WTC11 (cell line): ENCODE data around the gene NDUFV1. TPM values are rescaled to one million over a fixed set of nuclear protein-coding genes. Genes with fewer than 3 reads are reported as not detected.

Experiments
- ATAC-seq: fragments of 200-7000 bp; cut with Tn5 transposase; 2 replicates; pipeline ENCODE4 v1.10.0; 2021; ENCODE audit warnings: mild to moderate bottlenecking, moderate library complexity
- CTCF ChIA-PET: fragments of 300-600 bp; sonication (Branson Sonifier 250); formaldehyde crosslinking; loops from one replicate; lab custom pipeline; 2021; ENCODE audit warnings: antibody characterized with exemption; lab: Charles Lee
- POLR2A ChIA-PET: fragments of 350-600 bp; sonication (Branson Sonifier 250); formaldehyde crosslinking; loops from one replicate; lab custom pipeline; 2021; ENCODE audit warnings: antibody characterized with exemption; lab: Charles Lee
- DNase-seq: peaks from one replicate; pipeline ENCODE4 v3.0.0; 2021; ENCODE audit warnings: low spot score
- H3K27ac Mint-ChIP-seq: 2 replicates; pipeline ENCODE4 v1.8.0; 2021; ENCODE audit warnings: mixed read lengths
- H3K27me3 Mint-ChIP-seq: 2 replicates; pipeline ENCODE4 v1.8.0; 2021; ENCODE audit warnings: low read depth, mild to moderate bottlenecking, moderate library complexity, mixed read lengths
- H3K36me3 Mint-ChIP-seq: 2 replicates; pipeline ENCODE4 v1.8.0; 2021; ENCODE audit warnings: mixed read lengths
- H3K4me1 Mint-ChIP-seq: 2 replicates; pipeline ENCODE4 v1.8.0; 2022; ENCODE audit warnings: mixed read lengths
- H3K4me3 Mint-ChIP-seq: 2 replicates; pipeline ENCODE4 v1.8.0; 2021; ENCODE audit warnings: mild to moderate bottlenecking, moderate library complexity, mixed read lengths
- H3K9me3 Mint-ChIP-seq: 2 replicates; pipeline ENCODE4 v1.8.0; 2021; ENCODE audit warnings: mixed read lengths
- CREB1 ChIP-seq: sonication (generic); formaldehyde crosslinking; IDR thresholded peaks from 2 replicates; pipeline ENCODE4 v1.8.0; 2023; ENCODE audit warnings: mild to moderate bottlenecking, missing genetic modification reagents
- FOXK1 ChIP-seq: sonication (generic); formaldehyde crosslinking; IDR thresholded peaks from 2 replicates; pipeline ENCODE4 v1.8.0; 2022; ENCODE audit warnings: mild to moderate bottlenecking, moderate library complexity, missing genetic modification reagents
- GTF2I ChIP-seq: fragments of 250-450 bp; sonication (Bioruptor Pico); conservative IDR thresholded peaks from 2 replicates; pipeline ENCODE4 v1.4.0; 2021; ENCODE audit warnings: mild to moderate bottlenecking
- JUN ChIP-seq: sonication (generic); formaldehyde crosslinking; IDR thresholded peaks from 2 replicates; pipeline ENCODE4 v1.8.0; 2023; ENCODE audit warnings: mild to moderate bottlenecking, missing genetic modification reagents
- MYBL2 ChIP-seq: sonication (generic); formaldehyde crosslinking; IDR thresholded peaks from 2 replicates; pipeline ENCODE4 v1.8.1; 2023; ENCODE audit warnings: mild to moderate bottlenecking, moderate library complexity, missing genetic modification reagents
- PRRX2 ChIP-seq: fragments of 250-450 bp; sonication (Bioruptor Pico); IDR thresholded peaks from 2 replicates; pipeline ENCODE4 v1.8.0; 2021; ENCODE audit warnings: mild to moderate bottlenecking
- ZBTB21 ChIP-seq: sonication (generic); formaldehyde crosslinking; IDR thresholded peaks from 2 replicates; pipeline ENCODE4 v1.8.1; 2023; ENCODE audit warnings: mild to moderate bottlenecking, missing genetic modification reagents, borderline replicate concordance
- ZNF423 ChIP-seq: fragments of 250-450 bp; sonication (Bioruptor Pico); IDR thresholded peaks from 2 replicates; pipeline ENCODE4 v2.1.2; 2022; ENCODE audit warnings: mild to moderate bottlenecking, moderate library complexity
- total RNA-seq: library from RNA; stranded (reverse); gene quantifications from 3 replicates; pipeline ENCODE4 v1.2.3, GENCODE V29; 2021
- TF ChIP-seq, protein P1 (sequence below): sonication (generic); formaldehyde crosslinking; IDR thresholded peaks from 2 replicates; pipeline ENCODE4 v1.8.1; 2022; ENCODE audit warnings: low read depth, mild to moderate bottlenecking, moderate library complexity, missing genetic modification reagents, borderline replicate concordance
- TF ChIP-seq, protein P2 (sequence below): sonication (generic); formaldehyde crosslinking; IDR thresholded peaks from 2 replicates; pipeline ENCODE4 v1.8.1; 2023; ENCODE audit warnings: mild to moderate bottlenecking, missing genetic modification reagents
- TF ChIP-seq, protein P3 (sequence below): fragments of 250-450 bp; sonication (Bioruptor Pico); IDR thresholded peaks from 2 replicates; pipeline ENCODE4 v1.9.0; 2021; ENCODE audit warnings: mild to moderate bottlenecking, borderline replicate concordance
- TF ChIP-seq, protein P4 (sequence below): fragments of 250-450 bp; sonication (Bioruptor Pico); conservative IDR thresholded peaks from 2 replicates; pipeline ENCODE4 v1.9.0; 2021; ENCODE audit warnings: mild to moderate bottlenecking
- TF ChIP-seq, protein P5 (sequence below): sonication (generic); formaldehyde crosslinking; IDR thresholded peaks from 2 replicates; pipeline ENCODE4 v1.8.1; 2022; ENCODE audit warnings: missing genetic modification reagents, borderline replicate concordance
- TF ChIP-seq, protein P6 (sequence below): sonication (generic); formaldehyde crosslinking; IDR thresholded peaks from 2 replicates; pipeline ENCODE4 v1.8.0; 2022; ENCODE audit warnings: mild to moderate bottlenecking, missing genetic modification reagents

Gene NDUFV1
- total RNA-seq, 1 experiment from 2014 or later, result 231 TPM

DNA sequence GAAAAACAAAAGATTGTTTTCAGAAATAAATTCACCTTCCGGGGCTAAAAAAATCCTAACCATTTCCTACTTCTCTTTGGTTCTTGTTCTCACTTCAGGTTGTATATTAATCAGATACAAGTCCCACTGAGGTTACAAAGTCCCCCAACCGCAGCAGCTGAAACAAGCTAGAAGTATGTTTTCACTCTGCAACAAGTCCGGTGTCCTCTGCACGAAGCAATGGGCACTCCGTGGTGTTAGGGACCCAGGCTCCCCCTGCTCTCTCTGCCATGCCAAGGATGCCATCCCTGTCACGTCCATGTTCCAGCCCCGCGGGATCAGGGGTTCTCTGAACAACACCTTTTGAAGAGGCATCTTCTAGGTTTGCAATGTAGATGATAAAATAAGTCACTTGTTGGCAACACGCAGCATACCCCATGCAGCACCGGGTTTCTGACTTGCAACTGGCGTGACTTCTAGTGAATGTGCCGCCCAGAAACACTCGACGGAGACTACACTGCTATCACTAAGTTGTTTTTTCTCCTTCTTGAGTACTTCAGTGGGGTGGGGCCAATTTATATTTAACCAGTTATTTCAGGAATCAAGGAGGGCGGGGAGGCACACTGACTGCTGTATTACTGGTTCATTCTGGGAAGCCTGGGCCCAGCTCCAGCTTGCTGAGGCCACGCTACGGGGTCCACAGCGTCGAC is 48.5 kb upstream of the NDUFV1 start:
- Mint-ChIP-seq H3K4me1 (peaks cover 8% of the 10 kb centered on the region), H3K27ac (no peak overlapping the region), H3K4me3 (no peak overlapping the region), H3K9me3 (no peaks in the 10 kb centered on the region), H3K27me3 (peaks cover 14% of the 10 kb centered on the region), H3K36me3 (no peaks in the 10 kb centered on the region)
- ChIA-PET CTCF (interaction anchor here (0.9 kb wide), 1 partner anchor 13 kb away, joined by 3 read pairs; no protein-coding TSS in a partner anchor), POLR2A (no interaction called here)
- no peak for TF ChIP-seq CREB1 (CRISPR knock-in tag)
- TF ChIP-seq ZBTB21 (CRISPR knock-in tag), result no peak
- TF ChIP-seq, protein P1, sequence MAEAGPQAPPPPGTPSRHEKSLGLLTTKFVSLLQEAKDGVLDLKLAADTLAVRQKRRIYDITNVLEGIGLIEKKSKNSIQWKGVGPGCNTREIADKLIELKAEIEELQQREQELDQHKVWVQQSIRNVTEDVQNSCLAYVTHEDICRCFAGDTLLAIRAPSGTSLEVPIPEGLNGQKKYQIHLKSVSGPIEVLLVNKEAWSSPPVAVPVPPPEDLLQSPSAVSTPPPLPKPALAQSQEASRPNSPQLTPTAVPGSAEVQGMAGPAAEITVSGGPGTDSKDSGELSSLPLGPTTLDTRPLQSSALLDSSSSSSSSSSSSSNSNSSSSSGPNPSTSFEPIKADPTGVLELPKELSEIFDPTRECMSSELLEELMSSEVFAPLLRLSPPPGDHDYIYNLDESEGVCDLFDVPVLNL (CRISPR knock-in tag), result no peak
- no peak for TF ChIP-seq GTF2I (CRISPR knock-in tag)
- TF ChIP-seq, protein P2, sequence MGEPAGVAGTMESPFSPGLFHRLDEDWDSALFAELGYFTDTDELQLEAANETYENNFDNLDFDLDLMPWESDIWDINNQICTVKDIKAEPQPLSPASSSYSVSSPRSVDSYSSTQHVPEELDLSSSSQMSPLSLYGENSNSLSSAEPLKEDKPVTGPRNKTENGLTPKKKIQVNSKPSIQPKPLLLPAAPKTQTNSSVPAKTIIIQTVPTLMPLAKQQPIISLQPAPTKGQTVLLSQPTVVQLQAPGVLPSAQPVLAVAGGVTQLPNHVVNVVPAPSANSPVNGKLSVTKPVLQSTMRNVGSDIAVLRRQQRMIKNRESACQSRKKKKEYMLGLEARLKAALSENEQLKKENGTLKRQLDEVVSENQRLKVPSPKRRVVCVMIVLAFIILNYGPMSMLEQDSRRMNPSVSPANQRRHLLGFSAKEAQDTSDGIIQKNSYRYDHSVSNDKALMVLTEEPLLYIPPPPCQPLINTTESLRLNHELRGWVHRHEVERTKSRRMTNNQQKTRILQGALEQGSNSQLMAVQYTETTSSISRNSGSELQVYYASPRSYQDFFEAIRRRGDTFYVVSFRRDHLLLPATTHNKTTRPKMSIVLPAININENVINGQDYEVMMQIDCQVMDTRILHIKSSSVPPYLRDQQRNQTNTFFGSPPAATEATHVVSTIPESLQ (CRISPR knock-in tag), result no peak
- TF ChIP-seq, protein P3, sequence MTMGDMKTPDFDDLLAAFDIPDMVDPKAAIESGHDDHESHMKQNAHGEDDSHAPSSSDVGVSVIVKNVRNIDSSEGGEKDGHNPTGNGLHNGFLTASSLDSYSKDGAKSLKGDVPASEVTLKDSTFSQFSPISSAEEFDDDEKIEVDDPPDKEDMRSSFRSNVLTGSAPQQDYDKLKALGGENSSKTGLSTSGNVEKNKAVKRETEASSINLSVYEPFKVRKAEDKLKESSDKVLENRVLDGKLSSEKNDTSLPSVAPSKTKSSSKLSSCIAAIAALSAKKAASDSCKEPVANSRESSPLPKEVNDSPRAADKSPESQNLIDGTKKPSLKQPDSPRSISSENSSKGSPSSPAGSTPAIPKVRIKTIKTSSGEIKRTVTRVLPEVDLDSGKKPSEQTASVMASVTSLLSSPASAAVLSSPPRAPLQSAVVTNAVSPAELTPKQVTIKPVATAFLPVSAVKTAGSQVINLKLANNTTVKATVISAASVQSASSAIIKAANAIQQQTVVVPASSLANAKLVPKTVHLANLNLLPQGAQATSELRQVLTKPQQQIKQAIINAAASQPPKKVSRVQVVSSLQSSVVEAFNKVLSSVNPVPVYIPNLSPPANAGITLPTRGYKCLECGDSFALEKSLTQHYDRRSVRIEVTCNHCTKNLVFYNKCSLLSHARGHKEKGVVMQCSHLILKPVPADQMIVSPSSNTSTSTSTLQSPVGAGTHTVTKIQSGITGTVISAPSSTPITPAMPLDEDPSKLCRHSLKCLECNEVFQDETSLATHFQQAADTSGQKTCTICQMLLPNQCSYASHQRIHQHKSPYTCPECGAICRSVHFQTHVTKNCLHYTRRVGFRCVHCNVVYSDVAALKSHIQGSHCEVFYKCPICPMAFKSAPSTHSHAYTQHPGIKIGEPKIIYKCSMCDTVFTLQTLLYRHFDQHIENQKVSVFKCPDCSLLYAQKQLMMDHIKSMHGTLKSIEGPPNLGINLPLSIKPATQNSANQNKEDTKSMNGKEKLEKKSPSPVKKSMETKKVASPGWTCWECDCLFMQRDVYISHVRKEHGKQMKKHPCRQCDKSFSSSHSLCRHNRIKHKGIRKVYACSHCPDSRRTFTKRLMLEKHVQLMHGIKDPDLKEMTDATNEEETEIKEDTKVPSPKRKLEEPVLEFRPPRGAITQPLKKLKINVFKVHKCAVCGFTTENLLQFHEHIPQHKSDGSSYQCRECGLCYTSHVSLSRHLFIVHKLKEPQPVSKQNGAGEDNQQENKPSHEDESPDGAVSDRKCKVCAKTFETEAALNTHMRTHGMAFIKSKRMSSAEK (CRISPR knock-in tag), result no peak
- no peak for TF ChIP-seq ZNF423 (CRISPR knock-in tag)
- no peak for TF ChIP-seq PRRX2
- TF ChIP-seq JUN (CRISPR knock-in tag), result no peak
- TF ChIP-seq FOXK1 (CRISPR knock-in tag), result no peak
- TF ChIP-seq MYBL2 (CRISPR knock-in tag), result no peak
- TF ChIP-seq, protein P4, sequence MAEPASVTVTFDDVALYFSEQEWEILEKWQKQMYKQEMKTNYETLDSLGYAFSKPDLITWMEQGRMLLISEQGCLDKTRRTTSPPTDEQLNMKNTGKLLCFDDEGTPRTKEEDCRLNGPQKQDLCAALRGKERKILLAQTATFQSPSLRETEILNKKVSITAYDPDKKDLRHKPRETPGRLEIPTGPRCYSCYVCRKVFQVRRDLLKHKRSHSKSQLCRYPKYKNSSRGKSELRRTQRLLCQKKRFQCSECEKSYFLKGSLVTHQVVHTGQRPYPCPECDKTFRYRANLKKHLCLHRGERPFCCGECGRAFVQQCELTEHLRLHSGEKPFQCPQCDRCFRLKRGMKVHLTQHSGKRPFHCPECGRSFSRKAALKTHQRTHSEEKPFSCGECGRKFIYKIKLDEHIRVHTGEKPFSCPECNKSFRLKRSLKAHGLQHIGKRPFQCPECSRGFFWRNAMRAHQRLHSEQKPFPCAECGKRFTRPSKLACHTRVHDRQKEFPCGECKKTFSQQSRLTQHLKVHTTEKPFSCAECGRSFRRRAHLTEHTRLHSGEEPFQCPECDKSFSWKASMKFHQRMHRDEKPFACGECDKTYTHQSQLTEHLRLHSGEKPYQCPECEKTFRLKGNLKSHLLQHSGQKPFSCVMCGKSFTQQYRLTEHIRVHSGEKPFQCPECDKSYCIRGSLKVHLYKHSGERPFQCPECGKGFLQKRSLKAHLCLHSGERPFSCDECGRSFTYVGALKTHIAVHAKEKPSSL, result no peak
- TF ChIP-seq, protein P5, sequence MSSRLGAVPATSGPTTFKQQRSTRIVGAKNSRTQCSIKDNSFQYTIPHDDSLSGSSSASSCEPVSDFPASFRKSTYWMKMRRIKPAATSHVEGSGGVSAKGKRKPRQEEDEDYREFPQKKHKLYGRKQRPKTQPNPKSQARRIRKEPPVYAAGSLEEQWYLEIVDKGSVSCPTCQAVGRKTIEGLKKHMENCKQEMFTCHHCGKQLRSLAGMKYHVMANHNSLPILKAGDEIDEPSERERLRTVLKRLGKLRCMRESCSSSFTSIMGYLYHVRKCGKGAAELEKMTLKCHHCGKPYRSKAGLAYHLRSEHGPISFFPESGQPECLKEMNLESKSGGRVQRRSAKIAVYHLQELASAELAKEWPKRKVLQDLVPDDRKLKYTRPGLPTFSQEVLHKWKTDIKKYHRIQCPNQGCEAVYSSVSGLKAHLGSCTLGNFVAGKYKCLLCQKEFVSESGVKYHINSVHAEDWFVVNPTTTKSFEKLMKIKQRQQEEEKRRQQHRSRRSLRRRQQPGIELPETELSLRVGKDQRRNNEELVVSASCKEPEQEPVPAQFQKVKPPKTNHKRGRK (CRISPR knock-in tag), result no peak
- TF ChIP-seq, protein P6, sequence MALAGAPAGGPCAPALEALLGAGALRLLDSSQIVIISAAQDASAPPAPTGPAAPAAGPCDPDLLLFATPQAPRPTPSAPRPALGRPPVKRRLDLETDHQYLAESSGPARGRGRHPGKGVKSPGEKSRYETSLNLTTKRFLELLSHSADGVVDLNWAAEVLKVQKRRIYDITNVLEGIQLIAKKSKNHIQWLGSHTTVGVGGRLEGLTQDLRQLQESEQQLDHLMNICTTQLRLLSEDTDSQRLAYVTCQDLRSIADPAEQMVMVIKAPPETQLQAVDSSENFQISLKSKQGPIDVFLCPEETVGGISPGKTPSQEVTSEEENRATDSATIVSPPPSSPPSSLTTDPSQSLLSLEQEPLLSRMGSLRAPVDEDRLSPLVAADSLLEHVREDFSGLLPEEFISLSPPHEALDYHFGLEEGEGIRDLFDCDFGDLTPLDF (CRISPR knock-in tag), result no peak
- ATAC-seq, result no peak
- no peak for DNase-seq
